HG03460 (cell line): Measurements from ENCODE around the gene PHF19.

Experiments used
- ATAC-seq: cut with Tn5 transposase; IDR thresholded peaks from one replicate; pipeline ENCODE4 v1.9.1; 2021; ENCODE audit not compliant: unreplicated experiment

The PHF19 gene

GRCh38 chr9:120874226-120875194 lies 2.5 kb downstream of the PHF19 start:
- no peak for ATAC-seq

GRCh38 chr9:120873512-120873911 lies 3.5 kb downstream of the PHF19 start:
- no peak for ATAC-seq

- ATAC-seq: no peak
Observed at GRCh38 chr9:120872791-120873502, 4.0 kb downstream of the PHF19 start.

GRCh38 chr9:120870206-120870605 lies 6.8 kb downstream of the PHF19 start:
- ATAC-seq: no peak

- no peak for ATAC-seq
Observed at GRCh38 chr9:120869726-120870125, 7.3 kb downstream of the PHF19 start.

- ATAC-seq: no peak
Observed at GRCh38 chr9:120869360-120869687, 7.7 kb downstream of the PHF19 start.

- peak; percentile 87 for ATAC-seq
Observed at GRCh38 chr9:120868676-120869359, 8.2 kb downstream of the PHF19 start.

GRCh38 chr9:120868339-120868675 lies 8.7 kb downstream of the PHF19 start:
- ATAC-seq: no peak

- no peak for ATAC-seq
Observed at GRCh38 chr9:120867676-120868338, 9.2 kb downstream of the PHF19 start.

- ATAC-seq: no peak
Observed at GRCh38 chr9:120866651-120867050, 10.3 kb downstream of the PHF19 start.

- no peak for ATAC-seq
Observed at GRCh38 chr9:120865809-120866208, 11.2 kb downstream of the PHF19 start.

- no peak for ATAC-seq
Observed at GRCh38 chr9:120865176-120865575, 11.8 kb downstream of the PHF19 start.

- no peak for ATAC-seq
Observed at GRCh38 chr9:120864719-120865118, 12.3 kb downstream of the PHF19 start.

GRCh38 chr9:120863833-120864232 lies 13.2 kb downstream of the PHF19 start:
- no peak for ATAC-seq

GRCh38 chr9:120862452-120862851 lies 14.5 kb downstream of the PHF19 start:
- ATAC-seq: no peak

- ATAC-seq: no peak
Observed at GRCh38 chr9:120861935-120862334, 15.1 kb downstream of the PHF19 start.

- no peak for ATAC-seq
Observed at GRCh38 chr9:120860083-120860482, 16.9 kb downstream of the PHF19 start.

- no peak for ATAC-seq
Observed at GRCh38 chr9:120859361-120859760, 17.6 kb downstream of the PHF19 start.

- ATAC-seq: no peak
Observed at GRCh38 chr9:120857902-120858301, 19.1 kb downstream of the PHF19 start.

GRCh38 chr9:120857481-120857880 lies 19.5 kb downstream of the PHF19 start:
- ATAC-seq: no peak

- no peak for ATAC-seq
Observed at GRCh38 chr9:120856700-120857099, 20.3 kb downstream of the PHF19 start.
